Choroid plexus epithelial cell (primary cell): Measurements from ENCODE around the gene ATXN1.
A peak's percentile ranks its signal among the peaks of the same experiment; 100 is the strongest.

Experiments
- DNase-seq: peaks from one replicate; pipeline ENCODE4 v3.0.0-alpha.2; 2010; ENCODE audit warnings: low read depth
- H3K4me3 ChIP-seq: 2 replicates; pipeline ENCODE4 v1.5.1; 2011; ENCODE audit warnings: low read depth, mild to moderate bottlenecking, control low read depth, low read length, moderate library complexity
- CTCF ChIP-seq: conservative IDR thresholded peaks from 2 replicates; pipeline ENCODE4 v1.5.1; 2011; ENCODE audit warnings: low read depth, mild to moderate bottlenecking, control low read depth, inconsistent platforms, low read length, moderate library complexity

Gene ATXN1

GRCh38 chr6:16656451-16656850 is 104.8 kb downstream of the ATXN1 start:
- TF ChIP-seq CTCF = no peak
- no peak overlapping the region for H3K4me3 ChIP-seq
- no peak for DNase-seq

- TF ChIP-seq CTCF = no peak
- DNase-seq = peak; percentile 33
- no peak overlapping the region for H3K4me3 ChIP-seq
Observed at GRCh38 chr6:16654701-16655100, 106.6 kb downstream of the ATXN1 start.

- no peak overlapping the region for H3K4me3 ChIP-seq
- no peak for TF ChIP-seq CTCF
- DNase-seq = no peak
Observed at GRCh38 chr6:16653226-16653625, 108.0 kb downstream of the ATXN1 start.

GRCh38 chr6:16651871-16652270 is 109.4 kb downstream of the ATXN1 start:
- TF ChIP-seq CTCF = no peak
- H3K4me3 ChIP-seq = no peak overlapping the region
- no peak for DNase-seq

GRCh38 chr6:16649890-16650289 is 111.4 kb downstream of the ATXN1 start:
- TF ChIP-seq CTCF = no peak
- no peak for DNase-seq
- H3K4me3 ChIP-seq = no peak overlapping the region

GRCh38 chr6:16649241-16649640 is 112.0 kb downstream of the ATXN1 start:
- DNase-seq = no peak
- TF ChIP-seq CTCF = no peak
- no peak overlapping the region for H3K4me3 ChIP-seq

- no peak overlapping the region for H3K4me3 ChIP-seq
Observed at GRCh38 chr6:16648003-16648402, 113.3 kb downstream of the ATXN1 start.

More at GRCh38 chr6:16648003-16648402, 113.3 kb downstream of the ATXN1 start:
- DNase-seq = no peak
- no peak for TF ChIP-seq CTCF
